CD4-positive, alpha-beta T cell treated with Interleukin-17A for 1 hour (primary cell): ENCODE data around the gene TMSB15A.
A peak's percentile ranks its signal among the peaks of the same experiment; 100 is the strongest.
"Not testable (repeated sequence)": the region's sequence is repeated elsewhere in the genome, so short reads cannot be mapped to it uniquely, and the experiment has no call there.

Experiments used
- DNase-seq: peaks from one replicate; pipeline ENCODE4 v3.0.0-alpha.2; 2020

Gene TMSB15A

GRCh38 chrX:102515975-102516941, at the start of gene TMSB15A:
Gene TMSB15A (minus strand): TSS chrX:102516739.
- DNase-seq = peak; percentile 50

- DNase-seq = no peak
Observed at GRCh38 chrX:102560423-102561068, 44.0 kb upstream of the TMSB15A start.

GRCh38 chrX:102558607-102559006, 42.1 kb upstream of the TMSB15A start:
- no peak for DNase-seq

- DNase-seq = no peak
Observed at GRCh38 chrX:102548231-102548630, 31.7 kb upstream of the TMSB15A start.

- peak; percentile 0 for DNase-seq
Observed at GRCh38 chrX:102546828-102547493, 30.4 kb upstream of the TMSB15A start.

GRCh38 chrX:102546175-102546574, 29.6 kb upstream of the TMSB15A start:
- not testable (repeated sequence) for DNase-seq

GRCh38 chrX:102535958-102536357, 19.4 kb upstream of the TMSB15A start:
- no peak for DNase-seq

GRCh38 chrX:102517326-102517725, 787 bp upstream of the TMSB15A start:
- peak; percentile 1 for DNase-seq

- no peak for DNase-seq
Observed at GRCh38 chrX:102514536-102514935, 2.0 kb downstream of the TMSB15A start.

- no peak for DNase-seq
Observed at GRCh38 chrX:102498732-102499131, 17.8 kb downstream of the TMSB15A start.

GRCh38 chrX:102491766-102492165, 24.8 kb downstream of the TMSB15A start:
- no peak for DNase-seq

GRCh38 chrX:102478765-102479164, 37.8 kb downstream of the TMSB15A start:
- not testable (repeated sequence) for DNase-seq

- not testable (repeated sequence) for DNase-seq
Observed at GRCh38 chrX:102471762-102472220, 44.7 kb downstream of the TMSB15A start, which contains the start of gene TCP11X2. Gene TCP11X2 (minus strand): TSS chrX:102471812.

- not testable (repeated sequence) for DNase-seq
Observed at GRCh38 chrX:102470215-102470614, 46.3 kb downstream of the TMSB15A start.
